HG02884 (cell line): ENCODE measurements around the gene LEFTY2.
"Not testable (repeated sequence)": the region's sequence is repeated elsewhere in the genome, so short reads cannot be mapped to it uniquely, and the experiment has no call there.

Experiments
- ATAC-seq: cut with Tn5 transposase; IDR thresholded peaks from one replicate; pipeline ENCODE4 v1.9.1; 2021; ENCODE audit warnings: mild to moderate bottlenecking, moderate library complexity; ENCODE audit not compliant: unreplicated experiment

Gene LEFTY2

DNA sequence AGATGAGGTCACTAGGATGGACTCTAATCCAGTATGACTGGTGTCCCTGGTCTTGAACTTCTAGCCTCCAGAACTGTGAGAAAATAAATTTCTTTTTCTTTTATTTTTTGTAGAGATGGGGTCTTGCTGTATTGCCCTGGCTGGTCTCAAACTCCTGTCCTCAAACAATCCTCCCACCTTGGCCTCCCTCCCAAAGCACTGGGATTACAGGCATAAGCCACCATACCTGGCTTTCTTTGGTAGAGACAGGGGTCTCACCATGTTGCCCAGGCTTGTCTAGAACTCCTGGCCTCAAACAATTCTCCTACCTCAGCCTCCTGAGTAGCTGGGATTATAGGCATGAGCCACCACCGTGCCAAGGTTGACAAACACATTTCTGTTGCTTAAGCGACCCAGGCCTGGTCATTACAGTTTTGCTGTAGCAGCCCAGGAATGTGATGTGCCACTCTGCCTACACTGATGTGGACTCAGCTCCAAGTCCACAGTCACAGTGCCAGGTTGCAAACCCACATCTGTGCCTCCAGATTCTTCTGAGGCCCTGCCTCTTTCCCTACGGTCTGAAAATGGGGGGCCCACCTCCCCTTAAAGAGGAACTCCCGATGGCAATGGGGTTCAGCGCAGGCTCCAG, 32.9 kb downstream of the LEFTY2 start:
- ATAC-seq: no peak

DNA sequence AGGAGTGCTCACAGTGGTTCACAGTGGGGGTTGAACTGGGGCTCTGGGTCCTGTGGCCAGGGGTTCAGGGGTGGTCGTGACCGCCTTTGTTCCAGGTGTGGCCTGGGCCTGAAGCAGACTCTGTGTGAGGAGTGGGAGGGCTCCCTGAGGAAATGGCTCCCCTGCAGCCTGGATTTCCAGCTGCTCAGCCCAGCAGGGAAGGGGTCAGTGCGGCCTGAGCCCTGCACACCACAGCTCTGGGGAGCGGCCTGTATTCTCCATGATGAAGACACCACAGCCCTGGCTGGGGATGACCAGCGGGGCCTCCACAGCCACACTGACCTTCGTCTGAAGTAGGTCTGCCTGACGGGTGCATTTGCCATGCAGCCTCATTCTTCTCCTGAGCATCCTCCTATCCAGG, 33.7 kb downstream of the LEFTY2 start:
- ATAC-seq: no peak

DNA sequence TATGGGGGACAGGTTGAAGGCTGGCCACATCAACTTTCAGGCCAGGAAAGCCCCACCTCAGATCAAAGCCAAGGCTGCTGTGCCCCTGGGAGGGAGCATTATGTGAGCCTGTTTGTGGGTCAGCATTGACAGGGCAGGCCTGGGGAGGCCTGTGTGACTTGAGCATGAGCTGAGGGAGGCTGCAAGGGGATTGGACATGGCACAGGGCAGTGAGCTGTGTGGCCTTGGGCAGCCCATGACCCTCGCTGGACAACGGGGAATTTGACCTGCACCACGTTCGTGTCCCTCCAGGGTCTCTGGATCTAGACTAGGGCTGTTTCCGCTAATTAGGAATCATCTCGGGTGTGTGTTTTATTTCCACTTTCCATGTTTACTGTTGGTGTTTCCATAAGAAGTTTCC, 34.6 kb downstream of the LEFTY2 start:
- no peak for ATAC-seq

DNA sequence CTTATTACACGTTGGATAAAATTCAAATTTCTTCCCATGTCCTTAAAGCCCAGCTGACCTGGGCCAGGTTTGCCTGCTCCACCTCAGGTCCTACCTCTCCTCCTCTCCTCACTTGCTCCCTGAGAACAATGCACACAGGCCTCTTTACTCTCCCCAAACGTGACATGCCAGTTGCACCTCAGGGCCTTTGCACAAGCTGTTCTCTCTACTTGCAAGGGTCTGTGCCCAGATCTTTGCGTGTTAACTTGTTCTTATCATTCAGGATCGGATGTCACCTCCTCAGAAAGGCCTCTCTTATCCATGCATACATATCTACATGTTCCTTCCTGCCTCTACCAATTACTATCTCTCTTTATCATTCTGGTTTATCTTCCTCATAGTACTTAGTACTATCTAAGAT, 37.4 kb downstream of the LEFTY2 start:
- no peak for ATAC-seq

DNA sequence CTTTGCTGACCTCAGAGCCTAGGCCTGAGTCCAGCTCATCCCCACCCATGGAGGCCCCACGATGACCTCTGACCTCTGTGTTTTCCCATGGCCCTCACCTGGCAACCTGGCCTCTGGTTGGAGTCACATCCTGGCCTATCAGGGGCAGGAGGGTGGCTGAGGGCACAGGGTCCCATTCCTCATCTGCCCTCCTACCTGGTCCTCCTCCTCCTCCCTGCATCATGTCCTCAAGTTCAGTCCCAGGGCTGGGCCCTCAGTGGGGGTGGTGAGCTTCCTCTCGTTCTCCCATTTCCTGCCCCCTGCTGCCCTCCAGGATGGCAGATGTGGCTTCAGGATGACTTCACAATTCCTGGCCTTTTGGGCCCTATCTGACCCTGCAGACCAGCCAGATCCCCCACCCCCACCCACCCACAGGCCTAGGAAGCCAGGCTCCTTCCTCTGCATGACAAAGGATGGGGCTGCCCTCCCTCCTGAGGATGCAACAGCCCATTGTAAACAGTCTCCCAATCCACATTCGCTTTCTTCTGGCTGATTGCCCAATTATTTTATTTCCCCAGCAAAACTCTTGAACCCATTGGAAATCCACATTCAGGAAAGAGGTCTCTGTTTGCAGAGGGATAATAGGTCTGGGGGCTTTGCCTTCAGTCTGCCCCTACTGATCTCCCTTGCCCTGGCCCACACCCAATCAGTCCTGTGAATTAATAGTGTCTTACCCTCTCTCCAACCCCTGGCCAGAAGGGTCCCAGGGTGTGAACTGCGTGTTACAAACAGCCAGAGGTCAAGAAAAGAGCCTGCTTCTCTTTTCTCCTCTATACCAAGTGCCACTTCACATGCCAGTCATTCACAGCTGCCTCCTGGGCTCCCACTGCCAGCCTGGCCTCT, 41.7 kb downstream of the LEFTY2 start:
- ATAC-seq: no peak

DNA sequence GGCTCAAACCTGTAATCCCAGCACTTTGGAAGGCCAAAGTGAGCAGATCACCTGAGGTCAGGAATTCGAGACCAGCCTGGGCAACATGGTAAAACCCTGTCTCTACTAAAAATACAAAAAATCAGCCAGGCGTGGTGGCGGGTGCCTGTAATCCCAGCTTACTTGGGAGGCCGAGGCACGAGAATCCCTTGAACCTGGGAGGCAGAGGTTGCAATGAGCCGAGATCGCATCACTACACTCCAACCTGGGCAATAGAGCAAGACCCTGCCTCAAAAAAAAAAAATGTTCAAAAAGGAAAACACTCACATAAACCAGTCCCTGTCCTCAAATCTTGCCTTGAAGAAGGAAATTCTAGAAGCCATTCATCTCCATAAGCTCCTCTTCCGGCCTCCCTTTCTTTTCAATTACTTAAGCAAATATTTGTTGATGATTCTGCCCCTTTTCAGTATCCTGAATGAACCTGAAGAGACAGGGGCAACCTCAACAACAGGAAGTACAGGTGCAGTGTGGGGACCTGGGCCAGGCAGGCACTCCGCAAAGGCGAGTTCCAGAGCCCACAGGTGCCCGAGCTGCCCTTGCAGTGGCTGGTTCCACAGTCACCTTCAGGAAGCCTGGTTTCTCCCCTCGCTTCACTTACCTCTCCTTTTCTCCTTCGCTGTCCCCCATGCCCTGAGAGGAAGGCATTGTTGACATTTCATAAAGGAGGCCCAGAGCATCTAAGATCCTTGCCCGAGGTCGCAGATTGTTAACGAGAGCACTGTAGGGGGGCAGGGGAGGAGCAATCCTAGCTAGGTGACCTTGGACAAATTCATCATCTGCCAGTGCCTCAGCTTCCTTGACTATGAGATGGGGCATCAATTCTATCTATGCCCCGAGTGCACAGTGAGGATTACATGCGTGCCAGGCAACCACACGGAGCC, 43.2 kb downstream of the LEFTY2 start:
- ATAC-seq: no peak

DNA sequence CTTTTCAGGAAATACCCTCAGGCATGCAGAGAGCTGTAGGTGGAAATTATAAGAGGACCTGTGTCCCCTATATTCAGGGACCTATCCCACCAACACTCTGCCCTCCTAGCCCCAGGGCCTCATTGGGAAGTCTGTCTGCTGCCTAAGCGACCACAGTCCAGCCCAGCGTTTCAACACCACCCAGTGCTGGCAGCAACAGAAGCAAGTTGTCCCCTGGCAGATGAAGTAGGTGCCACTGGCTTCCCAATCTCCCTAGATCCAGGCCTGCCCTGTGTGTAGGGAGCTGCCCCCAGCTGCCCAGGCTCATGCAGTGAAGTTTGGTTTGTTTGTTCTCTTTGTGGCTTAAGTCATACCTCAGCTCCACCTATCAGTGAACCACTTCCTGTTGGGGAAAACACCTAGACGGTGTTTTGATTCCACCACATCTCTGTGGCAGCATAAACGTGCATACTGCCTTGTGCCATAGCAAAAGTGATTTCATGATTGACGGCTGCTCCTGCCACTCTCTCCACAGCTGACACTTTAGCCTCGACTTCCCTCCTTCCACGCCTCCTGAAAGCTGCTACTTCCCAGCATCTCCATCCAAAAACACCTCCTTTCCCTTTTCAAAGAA, 44.0 kb downstream of the LEFTY2 start:
- ATAC-seq: peak; percentile 100

DNA sequence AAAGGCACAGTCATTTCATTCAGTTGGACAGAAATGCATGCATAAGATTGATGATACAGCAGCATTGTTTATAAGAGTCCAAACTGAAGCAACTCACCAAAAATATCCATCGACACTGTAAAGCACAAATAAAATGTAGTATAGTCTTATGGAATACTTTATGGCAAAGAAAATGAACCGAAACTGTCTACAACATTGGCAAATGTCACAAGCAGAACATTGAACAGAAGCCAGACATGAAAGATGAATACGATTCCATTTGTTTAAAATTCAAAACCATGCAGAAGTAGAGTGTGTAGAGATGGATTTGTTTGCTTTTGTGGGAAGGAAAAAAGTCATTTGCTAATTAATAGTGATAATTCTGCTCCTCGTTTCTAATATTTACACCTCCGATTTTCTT, 44.5 kb downstream of the LEFTY2 start:
- no peak for ATAC-seq

DNA sequence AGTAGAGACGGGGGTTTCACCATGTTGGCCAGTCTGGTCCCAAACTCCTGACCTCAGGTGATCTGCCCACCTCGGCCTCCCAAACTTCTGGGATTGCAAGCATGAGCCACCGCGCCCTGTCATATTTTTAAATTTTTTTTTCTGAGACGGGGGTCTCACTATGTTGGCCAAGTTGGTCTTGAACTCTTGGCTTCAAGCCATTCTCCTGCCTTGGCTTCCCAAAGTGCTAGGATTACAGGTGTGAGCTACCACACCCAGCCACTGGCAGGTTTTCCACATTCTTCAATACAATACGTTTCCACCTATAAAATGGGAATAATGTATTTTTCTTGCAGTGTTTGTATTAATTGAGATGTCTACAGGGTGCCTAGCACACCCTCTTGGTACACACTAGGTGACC, 48.7 kb downstream of the LEFTY2 start:
- no peak for ATAC-seq

DNA sequence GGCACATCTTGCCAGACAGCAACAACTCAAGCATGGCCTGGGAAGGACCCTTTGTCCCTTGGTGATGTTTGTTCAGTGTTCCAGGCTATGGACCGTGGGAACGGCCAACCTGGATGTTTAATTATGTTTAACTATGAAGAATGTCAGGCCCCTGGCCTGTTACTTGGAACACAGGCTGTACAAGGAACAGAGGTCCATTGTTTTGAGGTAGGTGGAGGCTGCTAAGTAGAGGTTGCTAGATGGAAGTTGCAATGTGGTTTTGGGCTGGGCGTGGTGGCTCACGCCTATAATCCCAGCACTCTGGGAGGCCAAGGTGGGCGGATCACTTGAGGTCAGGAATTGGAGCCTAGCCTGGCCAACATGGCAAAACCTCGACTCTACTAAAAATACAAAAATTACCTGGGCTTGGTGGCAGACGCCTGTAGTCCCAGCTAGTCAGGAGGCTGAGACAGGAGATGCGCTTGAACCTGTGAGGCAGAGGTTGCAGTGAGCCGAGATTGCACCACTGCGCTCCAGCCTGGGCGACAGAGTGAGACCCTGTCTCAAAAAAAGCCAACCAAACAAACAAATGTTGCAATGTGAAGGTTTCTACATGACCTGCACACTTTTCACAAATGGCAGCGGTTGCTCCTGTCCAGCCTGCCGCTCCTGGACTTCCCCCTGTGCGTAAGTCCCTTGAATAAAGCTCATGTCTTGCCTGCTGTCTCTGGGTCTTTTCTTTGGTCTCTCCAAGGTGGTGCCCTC, 49.6 kb downstream of the LEFTY2 start:
- no peak for ATAC-seq

DNA sequence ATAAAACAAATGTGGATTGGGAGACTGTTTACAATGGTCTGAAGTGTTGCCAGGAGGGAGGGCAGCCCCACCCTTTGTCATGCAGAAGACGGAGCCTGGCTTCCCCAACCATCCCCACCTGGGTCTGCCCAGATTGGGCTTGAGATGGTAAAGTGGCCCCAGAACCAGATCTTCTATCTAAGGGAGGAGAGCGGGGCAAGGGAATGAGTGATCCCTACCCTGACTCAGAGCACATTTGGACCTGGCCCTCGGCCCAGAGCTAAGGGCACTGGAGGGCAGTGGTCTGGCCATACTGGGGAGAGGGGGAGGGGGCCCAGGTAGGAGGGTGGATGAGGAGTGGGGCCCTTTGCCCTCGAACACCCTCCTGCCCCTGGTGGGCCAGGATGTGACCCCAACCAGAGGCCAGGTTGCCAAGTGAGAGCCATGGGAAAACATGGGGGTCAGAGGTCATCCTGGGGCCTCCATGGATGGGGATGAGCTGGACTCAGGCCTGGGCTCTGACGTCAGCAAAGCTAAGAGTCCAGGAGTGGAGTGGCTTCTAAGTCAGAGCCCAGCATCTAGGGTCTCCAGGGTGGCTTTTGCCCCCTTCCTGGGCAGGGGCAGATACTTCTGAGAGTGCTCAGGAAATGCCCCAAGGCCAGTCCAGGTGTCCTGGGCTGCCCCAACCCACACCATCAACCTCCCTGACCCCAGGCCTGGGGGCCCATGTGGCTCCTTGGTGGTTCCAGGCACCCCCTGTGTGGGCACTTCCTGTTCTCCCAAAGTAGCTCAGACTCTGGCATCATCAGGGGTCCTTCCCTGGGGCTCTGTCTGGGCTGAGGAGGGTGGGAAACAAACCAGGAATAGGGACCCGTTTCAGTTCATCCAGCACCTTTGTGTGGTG, 50.4 kb downstream of the LEFTY2 start:
- no peak for ATAC-seq

DNA sequence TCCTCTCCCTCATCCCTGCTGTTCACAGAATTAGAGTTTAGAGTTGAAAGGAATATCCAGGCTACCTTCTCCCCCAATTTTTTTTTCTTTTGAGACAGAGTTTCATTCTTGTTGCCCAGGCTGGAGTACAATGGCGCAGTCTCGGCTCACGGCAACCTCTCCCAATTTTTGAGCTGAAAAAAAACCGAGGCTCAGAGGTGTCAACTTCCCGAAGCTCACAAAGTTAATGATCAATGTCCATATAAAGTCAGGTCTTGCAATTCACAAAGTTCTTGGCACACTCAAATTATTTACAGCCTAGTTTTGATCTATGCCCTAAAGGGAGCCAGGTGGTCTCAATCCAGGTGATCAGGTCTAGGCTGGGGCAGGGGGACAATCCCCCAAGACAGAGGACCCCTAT, 51.3 kb downstream of the LEFTY2 start:
- ATAC-seq: no peak

DNA sequence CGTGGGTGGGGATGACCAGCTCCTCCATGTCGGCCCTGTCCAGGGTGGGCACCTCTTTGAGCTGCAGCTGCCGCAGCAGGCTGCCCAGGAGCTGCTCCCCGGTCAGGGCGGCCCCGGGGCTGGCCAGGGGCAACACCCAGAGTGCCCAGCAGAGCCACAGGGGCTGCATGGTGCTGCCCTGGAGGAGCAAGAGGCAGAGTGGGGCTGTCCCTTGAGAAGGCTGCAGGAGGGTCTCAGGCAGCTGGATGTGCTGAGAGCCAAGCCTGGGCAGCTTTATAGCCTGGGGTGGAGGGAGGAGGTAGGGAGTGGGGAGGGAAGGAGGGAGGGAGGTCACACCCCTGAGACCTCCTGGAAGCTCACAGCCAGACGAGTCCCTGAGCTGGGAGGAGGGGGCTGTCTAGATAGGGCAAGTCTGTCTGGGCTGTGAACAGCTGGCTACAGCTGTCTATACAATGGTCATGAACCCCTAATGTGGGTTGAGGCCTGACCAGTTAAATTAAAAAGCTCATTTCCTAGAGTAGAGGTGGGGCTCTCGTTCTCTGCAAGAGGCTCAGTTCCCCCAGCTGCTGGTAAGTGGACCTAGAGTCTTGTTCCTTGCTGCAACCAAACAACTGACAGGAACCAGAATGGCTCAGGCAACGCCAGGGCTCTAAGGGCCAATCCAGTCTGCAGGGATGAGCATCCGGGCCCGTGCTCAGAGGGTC, 52.0 kb downstream of the LEFTY2 start, which contains the start of gene LEFTY1:
LEFTY1 (minus strand) TSS at position 249 of the 704 bp plus-strand sequence; CDS start at position 169, 80 bp downstream.
- no peak for ATAC-seq

DNA sequence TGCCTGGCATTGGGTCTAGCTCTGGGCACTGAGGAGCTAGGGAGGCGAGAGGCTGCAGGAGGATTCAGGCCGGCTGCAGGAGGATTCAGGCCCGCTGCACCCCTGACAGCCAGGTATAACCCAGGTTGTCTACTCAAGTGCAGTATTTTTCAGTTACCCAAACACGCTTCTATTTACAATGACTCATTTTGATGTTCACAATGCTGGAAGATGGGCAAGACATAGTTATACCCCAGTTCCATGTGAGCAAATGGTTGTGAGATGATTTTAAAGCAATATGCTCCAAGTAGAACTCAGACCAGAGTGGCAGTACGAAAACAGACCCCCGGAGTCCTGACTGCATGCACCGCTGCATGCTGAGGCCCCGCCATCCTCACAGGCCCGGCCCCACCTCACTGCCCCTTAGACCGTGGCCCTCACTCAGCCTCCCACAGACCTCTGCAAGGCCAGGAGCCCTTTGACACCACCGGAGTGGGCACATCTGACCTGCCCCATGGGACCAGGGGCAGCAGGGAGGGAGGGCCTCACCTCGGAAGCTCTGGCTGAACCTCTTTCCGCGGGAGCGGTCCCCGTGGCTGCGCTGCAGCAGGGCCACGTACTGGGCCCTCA, 52.6 kb downstream of the LEFTY2 start:
- no peak for ATAC-seq

DNA sequence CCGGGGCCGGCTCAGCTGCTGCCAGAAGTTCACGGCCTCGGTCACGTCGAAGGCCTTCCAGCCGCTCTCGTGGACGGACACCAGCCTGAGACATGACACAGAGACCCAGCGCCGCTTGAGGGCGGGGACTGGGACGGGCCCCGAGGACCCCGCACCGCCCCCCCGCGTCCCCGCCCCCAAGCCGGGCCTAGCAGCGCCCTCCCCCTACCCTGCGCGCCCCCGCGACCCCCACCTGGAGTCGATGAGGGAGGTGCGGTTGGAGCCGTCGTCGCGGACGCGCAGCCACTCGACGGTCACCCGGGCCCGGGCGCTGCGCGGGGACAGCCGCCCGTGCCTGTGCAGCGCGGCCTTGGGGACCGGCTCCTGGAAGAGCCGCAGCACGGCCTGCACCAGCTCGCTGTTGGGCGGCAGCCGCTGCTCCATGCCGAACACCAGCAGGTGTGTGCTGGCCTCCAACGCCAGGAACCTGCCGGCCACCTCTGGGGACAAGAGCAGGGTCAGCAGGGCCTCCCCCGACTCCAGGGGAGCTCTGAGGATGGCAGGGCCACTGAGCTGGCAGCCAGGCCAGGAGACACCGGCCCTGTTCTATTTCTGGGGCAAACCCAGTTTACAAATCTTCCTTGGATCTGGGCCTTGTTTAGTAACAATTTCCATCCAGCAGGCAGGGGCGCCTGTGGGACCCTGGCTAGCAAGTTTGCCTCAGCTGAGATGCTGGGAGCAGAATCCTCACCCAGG, 53.3 kb downstream of the LEFTY2 start:
- not testable (repeated sequence) for ATAC-seq

DNA sequence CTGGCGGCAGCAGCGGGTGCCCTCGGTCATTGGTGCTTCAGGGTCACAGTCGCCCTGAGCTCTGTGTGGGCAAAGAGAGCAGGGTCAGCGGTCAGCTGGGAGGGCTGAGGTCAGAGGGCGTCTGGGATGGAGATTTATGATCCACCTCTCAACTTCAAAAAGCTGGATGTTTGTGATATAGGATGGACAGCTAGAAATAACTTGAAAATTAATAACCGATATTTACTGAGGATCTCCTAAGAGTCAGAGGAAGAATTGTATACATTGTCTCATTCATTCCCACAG, 54.0 kb downstream of the LEFTY2 start:
- no peak for ATAC-seq
